ENCODE data around the gene ZNF311.

- TF ChIP-seq CTCF (optimal IDR thresholded peaks at IDR 0.05 in 1 of 3, IDR thresholded peaks at IDR 0.05 in 1 of 3, conservative IDR thresholded peaks at IDR 0.05 in 1 of 3; ENCODE audit: extremely low read depth in 1 of 3, insufficient read depth in 2 of 3, low read length in 3 of 3) = no peak
- no peak for TF ChIP-seq EZH2 (IDR thresholded peaks at IDR 0.05; ENCODE audit: low read length)
Measured at GRCh38 chr6:28978959-28979561, 26.1 kb downstream of the ZNF311 start.
